T-helper 2 cell treated with Interferon-gamma antibody and Interleukin-4, amounts not matched to agents 5 μg/mL and 100 μg/mL, for 36 hours (primary cell): ENCODE measurements around the gene MEF2D.
A peak's percentile ranks its signal among the peaks of the same experiment; 100 is the strongest.

Experiments
- DNase-seq: peaks from one replicate; pipeline ENCODE4 v3.0.0; 2021; ENCODE audit warnings: low spot score
- H3K27ac Mint-ChIP-seq: one replicate; pipeline ENCODE4 v1.8.0; 2021; ENCODE audit warnings: mild to moderate bottlenecking, mixed read lengths
- H3K27me3 Mint-ChIP-seq: one replicate; pipeline ENCODE4 v1.8.0; 2021; ENCODE audit warnings: low read depth, mixed read lengths
- H3K36me3 Mint-ChIP-seq: one replicate; pipeline ENCODE4 v1.8.0; 2021; ENCODE audit warnings: low read depth, mixed read lengths
- H3K4me1 Mint-ChIP-seq: one replicate; pipeline ENCODE4 v1.8.0; 2021; ENCODE audit warnings: low read depth, mixed read lengths
- H3K4me3 Mint-ChIP-seq: one replicate; pipeline ENCODE4 v1.8.0; 2022; ENCODE audit warnings: mild to moderate bottlenecking, moderate library complexity, mixed read lengths
- H3K9me3 Mint-ChIP-seq: one replicate; pipeline ENCODE4 v1.8.0; 2021; ENCODE audit warnings: mixed read lengths

The MEF2D gene

DNA sequence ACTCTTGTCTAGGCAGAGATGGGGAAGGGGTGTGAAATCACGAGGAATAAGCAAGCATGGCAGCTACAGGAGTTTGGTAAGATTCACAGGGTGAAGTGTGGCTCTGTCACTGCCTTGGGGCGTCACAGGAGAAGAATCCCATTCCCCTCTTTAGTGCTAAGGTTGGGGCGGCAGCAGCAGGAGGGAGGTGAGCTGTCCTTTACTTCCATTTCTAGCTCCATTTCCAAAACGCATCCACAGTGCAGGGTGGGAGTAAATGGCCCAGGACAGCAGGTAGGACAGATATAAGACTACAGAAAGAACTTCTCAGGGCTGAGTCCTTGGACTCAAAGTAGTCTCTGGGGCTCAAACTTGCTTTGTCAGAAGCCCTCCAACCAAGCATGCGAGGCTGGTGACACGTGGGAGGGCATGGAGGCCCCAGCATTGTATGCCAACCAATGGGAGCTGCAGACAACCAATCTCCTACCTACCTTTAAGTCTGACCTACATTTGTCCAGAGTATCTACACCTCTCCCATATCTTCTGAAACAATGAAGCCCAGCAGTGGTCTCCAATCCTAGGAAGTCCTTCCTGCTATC is 8.5 kb downstream of the MEF2D start:
- H3K27ac Mint-ChIP-seq = no peak overlapping the region
- no peak overlapping the region for H3K4me3 Mint-ChIP-seq
- H3K27me3 Mint-ChIP-seq = no peaks in the 10 kb centered on the region
- H3K4me1 Mint-ChIP-seq = peaks cover 72% of the 10 kb centered on the region
- no peak for DNase-seq
- no peaks in the 10 kb centered on the region for H3K9me3 Mint-ChIP-seq
- peaks cover 19% of the 10 kb centered on the region for H3K36me3 Mint-ChIP-seq

DNA sequence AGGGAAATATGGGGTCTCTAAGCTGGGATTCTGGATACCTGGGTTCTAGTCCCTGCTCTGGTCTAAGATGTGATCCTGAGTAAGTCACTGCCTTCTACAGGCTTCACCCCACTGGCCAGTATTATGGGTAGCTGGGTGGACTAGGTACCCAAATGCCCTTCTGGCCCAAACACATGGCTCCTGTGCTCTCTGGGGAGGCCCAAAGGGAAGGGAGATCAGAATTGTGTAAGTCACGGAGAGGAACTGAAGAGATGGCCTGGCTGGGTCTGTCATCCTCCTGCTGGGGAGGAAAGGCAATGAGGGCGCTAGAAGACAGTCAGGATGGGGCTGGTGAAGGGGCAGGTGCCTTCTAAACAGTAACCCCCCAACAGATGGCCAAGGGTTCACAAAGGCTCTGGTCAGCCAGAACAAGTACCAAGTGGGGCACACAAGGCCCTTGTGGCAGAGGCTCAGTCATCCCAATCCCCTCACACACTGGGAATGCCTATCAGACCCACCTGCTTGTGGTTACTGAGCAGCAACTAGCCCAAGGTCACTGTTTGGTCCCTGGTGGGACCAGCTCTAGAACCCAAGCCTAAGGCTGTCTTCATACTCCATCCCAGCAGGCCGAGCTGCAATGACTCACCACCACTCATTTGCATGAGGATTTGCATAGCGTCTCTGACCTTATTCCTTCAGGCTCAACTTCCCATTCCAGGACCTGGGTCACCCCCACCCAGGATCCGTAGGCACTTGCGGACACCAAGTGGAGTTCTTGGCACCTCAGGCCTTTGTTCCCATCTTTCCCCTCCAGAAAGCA is 9.2 kb downstream of the MEF2D start:
- peak overlapping the region; percentile 68 for H3K27ac Mint-ChIP-seq
- peak overlapping the region; percentile 37 for H3K4me3 Mint-ChIP-seq
- DNase-seq = no peak
- no peaks in the 10 kb centered on the region for H3K27me3 Mint-ChIP-seq
- no peaks in the 10 kb centered on the region for H3K9me3 Mint-ChIP-seq
- peaks cover 70% of the 10 kb centered on the region for H3K4me1 Mint-ChIP-seq
- H3K36me3 Mint-ChIP-seq = peaks cover 17% of the 10 kb centered on the region

DNA sequence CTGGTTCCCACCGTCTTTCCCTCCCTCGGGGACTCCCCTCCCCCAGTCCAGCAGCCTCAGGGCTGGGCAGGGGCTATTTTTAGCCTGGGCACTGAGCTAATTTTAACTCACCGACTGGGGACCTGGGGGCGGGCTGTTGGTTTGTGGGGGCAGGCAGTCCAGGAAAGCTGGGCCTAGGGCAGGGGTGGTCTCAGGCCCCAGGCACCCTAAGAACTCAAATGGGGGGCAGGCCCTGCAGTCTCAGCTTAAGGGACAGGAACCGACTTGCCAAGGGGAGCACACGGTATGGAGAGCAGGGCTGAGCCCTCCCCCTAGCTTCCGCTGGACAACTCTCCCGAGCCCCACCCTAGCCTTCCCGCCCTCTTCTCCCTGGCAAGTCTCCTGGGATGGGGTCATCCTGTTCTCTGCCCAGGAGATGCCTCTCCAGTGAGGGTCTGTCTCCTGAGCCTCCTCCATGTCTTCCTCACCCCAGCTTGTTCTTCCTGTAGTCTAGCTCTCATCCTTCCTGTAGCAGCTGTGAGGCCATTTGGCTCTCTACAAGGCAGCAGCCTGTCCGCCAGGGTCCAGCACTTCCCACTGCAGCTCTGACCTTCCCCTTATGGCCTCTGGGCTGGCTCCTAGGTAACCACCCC is 10.1 kb downstream of the MEF2D start:
- H3K4me1 Mint-ChIP-seq = peaks cover 63% of the 10 kb centered on the region
- H3K4me3 Mint-ChIP-seq = peak overlapping the region; percentile 70
- peaks cover 15% of the 10 kb centered on the region for H3K36me3 Mint-ChIP-seq
- no peaks in the 10 kb centered on the region for H3K27me3 Mint-ChIP-seq
- H3K27ac Mint-ChIP-seq = peak overlapping the region; percentile 68
- no peaks in the 10 kb centered on the region for H3K9me3 Mint-ChIP-seq
- no peak for DNase-seq

DNA sequence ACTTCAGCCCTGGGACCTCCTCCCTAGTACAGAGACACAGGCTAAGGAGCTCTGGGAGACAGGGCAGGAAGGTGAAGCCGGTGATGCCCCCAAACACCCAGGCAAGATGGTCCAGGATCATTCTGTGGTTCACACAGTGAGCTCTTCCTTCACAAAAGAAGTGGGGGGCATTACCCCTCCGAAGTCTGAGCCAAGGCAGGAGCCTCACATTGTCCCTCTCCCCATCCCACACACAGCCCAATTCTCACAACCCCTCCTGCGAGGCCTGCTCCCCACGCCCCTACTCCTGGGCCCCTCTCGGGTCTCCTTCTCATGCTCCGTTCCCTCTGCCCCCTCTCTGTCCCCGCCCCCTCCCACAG is 10.7 kb downstream of the MEF2D start:
- H3K27me3 Mint-ChIP-seq = no peaks in the 10 kb centered on the region
- peak overlapping the region; percentile 44 for H3K4me3 Mint-ChIP-seq
- peaks cover 61% of the 10 kb centered on the region for H3K4me1 Mint-ChIP-seq
- DNase-seq = no peak
- no peaks in the 10 kb centered on the region for H3K9me3 Mint-ChIP-seq
- H3K27ac Mint-ChIP-seq = peak overlapping the region; percentile 38
- H3K36me3 Mint-ChIP-seq = peaks cover 12% of the 10 kb centered on the region

GRCh38 chr1:156489166-156489934 is 11.2 kb downstream of the MEF2D start:
- Mint-ChIP-seq H3K27ac (peak overlapping the region; percentile 71), H3K36me3 (peaks cover 12% of the 10 kb centered on the region), H3K9me3 (no peaks in the 10 kb centered on the region), H3K4me1 (peaks cover 61% of the 10 kb centered on the region), H3K4me3 (peak overlapping the region; percentile 62), H3K27me3 (no peaks in the 10 kb centered on the region)
- no peak for DNase-seq

GRCh38 chr1:156488566-156489165 is 11.9 kb downstream of the MEF2D start:
- no peaks in the 10 kb centered on the region for H3K27me3 Mint-ChIP-seq
- peak overlapping the region; percentile 66 for H3K27ac Mint-ChIP-seq
- peak overlapping the region; percentile 62 for H3K4me3 Mint-ChIP-seq
- H3K4me1 Mint-ChIP-seq = peaks cover 55% of the 10 kb centered on the region
- H3K9me3 Mint-ChIP-seq = no peaks in the 10 kb centered on the region
- H3K36me3 Mint-ChIP-seq = peaks cover 12% of the 10 kb centered on the region
- no peak for DNase-seq

DNA sequence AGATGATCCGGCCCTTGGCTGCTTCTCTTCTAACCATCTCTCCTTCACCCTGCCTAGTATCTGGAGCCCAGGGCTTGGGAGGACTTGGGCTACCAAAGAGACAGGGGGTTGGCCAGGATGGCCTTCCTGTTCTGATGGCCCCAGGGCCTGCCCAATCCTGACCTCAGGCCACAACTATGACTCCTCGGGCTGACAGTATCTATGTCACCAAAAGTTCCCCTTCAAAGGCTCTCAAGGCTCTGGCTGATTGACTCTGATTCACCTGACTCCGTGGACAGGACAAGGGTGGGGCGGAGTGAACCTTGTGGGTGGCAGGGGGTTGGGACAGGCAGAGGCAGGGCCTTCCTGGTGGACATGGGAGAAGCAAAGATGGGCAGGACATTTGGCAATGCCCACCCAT is 12.7 kb downstream of the MEF2D start:
- no peaks in the 10 kb centered on the region for H3K27me3 Mint-ChIP-seq
- peaks cover 52% of the 10 kb centered on the region for H3K4me1 Mint-ChIP-seq
- H3K27ac Mint-ChIP-seq = peak overlapping the region; percentile 64
- H3K36me3 Mint-ChIP-seq = peaks cover 14% of the 10 kb centered on the region
- peak overlapping the region; percentile 62 for H3K4me3 Mint-ChIP-seq
- peak; percentile 51 for DNase-seq
- H3K9me3 Mint-ChIP-seq = no peaks in the 10 kb centered on the region

DNA sequence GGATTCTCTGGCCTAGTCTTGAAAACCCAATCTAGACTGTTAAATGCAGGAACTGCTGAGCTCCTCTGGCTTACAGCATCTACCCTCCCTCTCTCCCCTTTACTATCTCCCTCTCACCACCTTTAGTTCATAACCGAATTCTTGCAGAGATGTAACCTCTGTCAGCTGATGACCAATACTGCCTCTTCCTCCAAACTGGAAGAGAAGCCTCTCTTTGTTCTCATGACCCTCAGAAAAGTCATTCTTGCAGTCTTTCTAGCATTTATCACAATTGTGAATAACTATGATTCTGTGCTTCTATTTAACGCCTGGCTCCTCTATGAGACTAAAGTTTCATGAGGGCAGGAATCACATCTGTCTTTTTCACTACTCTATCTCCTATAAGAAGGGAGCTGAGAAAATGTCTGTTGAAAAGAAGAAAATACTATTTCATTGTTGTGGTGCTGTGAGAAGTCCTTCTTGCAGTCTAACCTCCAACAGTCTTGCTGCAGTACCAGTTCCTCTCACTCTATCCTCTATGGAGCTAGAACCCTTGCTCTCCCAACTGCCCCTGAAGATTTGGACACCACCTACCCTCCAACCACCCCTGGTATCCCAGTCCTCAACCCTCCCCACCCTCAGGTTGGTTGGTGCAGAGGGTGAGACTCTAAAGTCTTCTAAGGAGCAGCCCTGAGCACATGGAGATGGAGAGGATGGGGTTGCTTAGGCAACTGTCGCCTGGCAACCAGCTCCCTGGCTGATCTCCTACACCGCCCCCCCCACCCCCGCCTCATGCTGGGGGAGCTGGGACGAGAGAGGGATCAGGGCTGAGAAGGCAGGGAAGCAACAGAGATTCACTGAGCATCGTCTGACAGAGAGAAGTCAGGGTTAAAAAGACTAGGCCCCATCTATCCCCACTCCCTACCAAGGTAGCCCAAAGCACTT is 13.9 kb downstream of the MEF2D start:
- no peak for DNase-seq
- Mint-ChIP-seq H3K9me3 (no peaks in the 10 kb centered on the region), H3K4me3 (no peak overlapping the region), H3K4me1 (peaks cover 45% of the 10 kb centered on the region), H3K27me3 (no peaks in the 10 kb centered on the region), H3K27ac (no peak overlapping the region), H3K36me3 (peaks cover 15% of the 10 kb centered on the region)

DNA sequence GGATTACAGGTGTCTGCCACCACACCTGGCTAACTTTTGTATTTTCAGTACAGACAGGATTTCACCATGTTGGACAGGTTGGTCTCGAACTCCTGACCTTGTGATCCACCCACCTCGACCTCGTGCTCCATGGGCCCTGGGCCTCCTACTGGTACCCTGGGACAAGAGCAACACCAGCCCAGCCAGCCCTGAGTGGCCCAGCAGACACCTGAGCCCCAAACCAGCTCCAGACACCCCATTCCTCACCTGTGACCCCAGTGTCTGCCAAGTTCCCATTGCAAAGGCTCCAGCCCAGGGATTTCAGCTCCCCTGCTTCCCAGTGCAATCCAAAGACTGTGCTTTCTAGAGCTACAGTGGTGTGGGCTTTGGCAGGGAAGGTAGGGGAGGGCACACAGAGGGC is 14.6 kb downstream of the MEF2D start:
- Mint-ChIP-seq H3K27me3 (no peaks in the 10 kb centered on the region), H3K4me1 (peaks cover 47% of the 10 kb centered on the region), H3K27ac (no peak overlapping the region), H3K36me3 (peaks cover 19% of the 10 kb centered on the region), H3K4me3 (no peak overlapping the region), H3K9me3 (no peaks in the 10 kb centered on the region)
- DNase-seq = no peak

DNA sequence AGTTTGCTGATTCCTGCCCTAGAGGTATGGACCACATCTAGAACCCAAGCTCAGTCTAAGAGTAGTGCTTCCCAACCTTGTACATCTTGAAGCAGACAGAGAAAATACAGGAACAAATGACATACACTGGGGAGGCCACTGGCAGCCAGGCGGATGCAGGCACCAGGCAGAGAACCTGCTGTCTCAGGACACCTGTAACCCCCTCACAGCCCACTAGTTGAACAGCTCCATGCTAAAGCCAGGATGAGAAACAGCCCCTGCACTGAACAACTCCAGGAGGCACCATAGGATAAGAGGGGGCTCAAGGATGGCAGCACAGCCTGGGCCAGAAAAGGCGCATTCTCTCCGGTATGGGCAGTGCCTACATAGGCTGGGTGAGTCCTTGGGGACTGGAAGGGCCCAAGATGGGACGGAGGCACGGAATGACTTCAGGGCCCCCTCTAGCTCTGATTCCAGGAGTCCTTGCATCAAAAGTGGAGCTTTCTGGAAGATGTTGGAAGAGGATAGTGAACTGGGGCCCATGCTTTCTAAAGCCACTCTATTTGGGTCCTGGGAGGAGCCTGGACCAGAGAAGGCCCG is 16.0 kb downstream of the MEF2D start:
- Mint-ChIP-seq H3K4me1 (peaks cover 45% of the 10 kb centered on the region), H3K4me3 (no peak overlapping the region), H3K27me3 (no peaks in the 10 kb centered on the region), H3K27ac (no peak overlapping the region), H3K9me3 (no peaks in the 10 kb centered on the region), H3K36me3 (peaks cover 31% of the 10 kb centered on the region)
- no peak for DNase-seq

- no peak for DNase-seq
- Mint-ChIP-seq H3K27ac (no peak overlapping the region), H3K27me3 (no peaks in the 10 kb centered on the region), H3K36me3 (peaks cover 38% of the 10 kb centered on the region), H3K4me1 (peaks cover 39% of the 10 kb centered on the region), H3K9me3 (no peaks in the 10 kb centered on the region), H3K4me3 (no peak overlapping the region)
Observed at GRCh38 chr1:156483397-156483796, 17.2 kb downstream of the MEF2D start.

GRCh38 chr1:156482276-156482675 is 18.3 kb downstream of the MEF2D start:
- Mint-ChIP-seq H3K36me3 (peaks cover 48% of the 10 kb centered on the region), H3K27ac (no peak overlapping the region), H3K9me3 (no peaks in the 10 kb centered on the region), H3K4me3 (no peak overlapping the region), H3K4me1 (peaks cover 33% of the 10 kb centered on the region), H3K27me3 (no peaks in the 10 kb centered on the region)
- DNase-seq = no peak
